ENCODE measurements around the gene IFRD2. TPM values are rescaled to one million over a fixed set of nuclear protein-coding genes. Genes with fewer than 3 reads are reported as not detected.
A peak's percentile ranks its signal among the peaks of the same experiment; 100 is the strongest.

Gene IFRD2
- total and polyA plus RNA-seq, 2 of the 13 experiments (the other 11 are each of a cell fraction or from before 2014, with no cell fraction given) = 32.8 to 96.1 TPM

DNA sequence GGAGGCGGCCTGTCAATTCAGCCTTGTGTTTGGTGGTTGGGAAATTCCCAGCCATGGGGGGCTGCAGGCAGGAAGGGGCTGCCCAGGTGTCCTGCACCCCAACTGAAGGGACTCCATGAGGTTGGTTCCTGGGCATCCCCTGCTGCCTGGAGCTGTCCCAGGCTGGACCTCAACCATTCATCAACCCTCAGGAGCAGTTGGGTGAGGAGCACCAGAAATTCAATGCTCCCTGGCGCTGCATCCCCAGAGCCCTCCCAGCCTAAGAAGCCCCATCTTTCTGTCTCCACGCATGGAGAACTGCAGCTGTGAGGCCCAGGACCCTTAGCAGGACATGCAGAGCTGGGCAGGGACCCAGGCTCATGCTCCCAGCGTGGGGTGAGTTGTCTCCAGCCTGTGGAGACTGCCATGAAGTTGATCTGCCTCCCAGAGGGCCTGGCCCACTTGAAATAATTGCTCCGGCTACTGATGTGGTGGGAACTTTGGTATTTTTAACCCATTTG lies 31.2 kb downstream of the IFRD2 start (continued):
- no peak; the same call in 1 of the 2 replicates for TF ChIP-seq ZNF790 (CRISPR knock-in tag; IDR thresholded peaks at IDR 0.05; ENCODE audit: borderline replicate concordance)
- TF ChIP-seq ZNF263 (CRISPR knock-in tag; IDR thresholded peaks at IDR 0.05) = peak; percentile 64; the same call in 1 of the 2 replicates
- TF ChIP-seq TMF1 (CRISPR knock-in tag; IDR thresholded peaks at IDR 0.05; ENCODE audit: low read depth) = no peak
- TF ChIP-seq SMAD1 (CRISPR knock-in tag; IDR thresholded peaks at IDR 0.05; ENCODE audit: borderline replicate concordance, low read depth) = no peak
- TF ChIP-seq, protein P1, sequence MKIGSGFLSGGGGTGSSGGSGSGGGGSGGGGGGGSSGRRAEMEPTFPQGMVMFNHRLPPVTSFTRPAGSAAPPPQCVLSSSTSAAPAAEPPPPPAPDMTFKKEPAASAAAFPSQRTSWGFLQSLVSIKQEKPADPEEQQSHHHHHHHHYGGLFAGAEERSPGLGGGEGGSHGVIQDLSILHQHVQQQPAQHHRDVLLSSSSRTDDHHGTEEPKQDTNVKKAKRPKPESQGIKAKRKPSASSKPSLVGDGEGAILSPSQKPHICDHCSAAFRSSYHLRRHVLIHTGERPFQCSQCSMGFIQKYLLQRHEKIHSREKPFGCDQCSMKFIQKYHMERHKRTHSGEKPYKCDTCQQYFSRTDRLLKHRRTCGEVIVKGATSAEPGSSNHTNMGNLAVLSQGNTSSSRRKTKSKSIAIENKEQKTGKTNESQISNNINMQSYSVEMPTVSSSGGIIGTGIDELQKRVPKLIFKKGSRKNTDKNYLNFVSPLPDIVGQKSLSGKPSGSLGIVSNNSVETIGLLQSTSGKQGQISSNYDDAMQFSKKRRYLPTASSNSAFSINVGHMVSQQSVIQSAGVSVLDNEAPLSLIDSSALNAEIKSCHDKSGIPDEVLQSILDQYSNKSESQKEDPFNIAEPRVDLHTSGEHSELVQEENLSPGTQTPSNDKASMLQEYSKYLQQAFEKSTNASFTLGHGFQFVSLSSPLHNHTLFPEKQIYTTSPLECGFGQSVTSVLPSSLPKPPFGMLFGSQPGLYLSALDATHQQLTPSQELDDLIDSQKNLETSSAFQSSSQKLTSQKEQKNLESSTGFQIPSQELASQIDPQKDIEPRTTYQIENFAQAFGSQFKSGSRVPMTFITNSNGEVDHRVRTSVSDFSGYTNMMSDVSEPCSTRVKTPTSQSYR (CRISPR knock-in tag; IDR thresholded peaks at IDR 0.05; ENCODE audit: borderline replicate concordance) = no peak
- no peak for TF ChIP-seq ZNF468 (CRISPR knock-in tag; IDR thresholded peaks at IDR 0.05)
- no peak for TF ChIP-seq NFYC (CRISPR knock-in tag; IDR thresholded peaks at IDR 0.05)
- TF ChIP-seq, protein P2, sequence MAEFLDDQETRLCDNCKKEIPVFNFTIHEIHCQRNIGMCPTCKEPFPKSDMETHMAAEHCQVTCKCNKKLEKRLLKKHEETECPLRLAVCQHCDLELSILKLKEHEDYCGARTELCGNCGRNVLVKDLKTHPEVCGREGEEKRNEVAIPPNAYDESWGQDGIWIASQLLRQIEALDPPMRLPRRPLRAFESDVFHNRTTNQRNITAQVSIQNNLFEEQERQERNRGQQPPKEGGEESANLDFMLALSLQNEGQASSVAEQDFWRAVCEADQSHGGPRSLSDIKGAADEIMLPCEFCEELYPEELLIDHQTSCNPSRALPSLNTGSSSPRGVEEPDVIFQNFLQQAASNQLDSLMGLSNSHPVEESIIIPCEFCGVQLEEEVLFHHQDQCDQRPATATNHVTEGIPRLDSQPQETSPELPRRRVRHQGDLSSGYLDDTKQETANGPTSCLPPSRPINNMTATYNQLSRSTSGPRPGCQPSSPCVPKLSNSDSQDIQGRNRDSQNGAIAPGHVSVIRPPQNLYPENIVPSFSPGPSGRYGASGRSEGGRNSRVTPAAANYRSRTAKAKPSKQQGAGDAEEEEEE (CRISPR knock-in tag; IDR thresholded peaks at IDR 0.05; ENCODE audit: borderline replicate concordance) = no peak
- no peak for TF ChIP-seq ZSCAN21 (CRISPR knock-in tag; IDR thresholded peaks at IDR 0.05; ENCODE audit: borderline replicate concordance)
- TF ChIP-seq MAFG (CRISPR knock-in tag; IDR thresholded peaks at IDR 0.05) = no peak
- TF ChIP-seq ZSCAN30 (CRISPR knock-in tag; IDR thresholded peaks at IDR 0.05) = no peak
- TF ChIP-seq IKZF4 (CRISPR knock-in tag; IDR thresholded peaks at IDR 0.05; ENCODE audit: borderline replicate concordance, low read depth, not compliant biosample characterization) = no peak
- TF ChIP-seq, protein P3, sequence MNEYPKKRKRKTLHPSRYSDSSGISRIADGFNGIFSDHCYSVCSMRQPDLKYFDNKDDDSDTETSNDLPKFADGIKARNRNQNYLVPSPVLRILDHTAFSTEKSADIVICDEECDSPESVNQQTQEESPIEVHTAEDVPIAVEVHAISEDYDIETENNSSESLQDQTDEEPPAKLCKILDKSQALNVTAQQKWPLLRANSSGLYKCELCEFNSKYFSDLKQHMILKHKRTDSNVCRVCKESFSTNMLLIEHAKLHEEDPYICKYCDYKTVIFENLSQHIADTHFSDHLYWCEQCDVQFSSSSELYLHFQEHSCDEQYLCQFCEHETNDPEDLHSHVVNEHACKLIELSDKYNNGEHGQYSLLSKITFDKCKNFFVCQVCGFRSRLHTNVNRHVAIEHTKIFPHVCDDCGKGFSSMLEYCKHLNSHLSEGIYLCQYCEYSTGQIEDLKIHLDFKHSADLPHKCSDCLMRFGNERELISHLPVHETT (CRISPR knock-in tag; conservative IDR thresholded peaks at IDR 0.05) = no peak
- no peak for TF ChIP-seq XBP1 (CRISPR knock-in tag; IDR thresholded peaks at IDR 0.05)
- TF ChIP-seq CCDC6 (CRISPR knock-in tag; IDR thresholded peaks at IDR 0.05) = no peak
- TF ChIP-seq FOXA1 (IDR thresholded peaks at IDR 0.05) = no peak
- TF ChIP-seq FOXA1 (CRISPR knock-in tag; IDR thresholded peaks at IDR 0.05) = 0 out of 2 replicates have a peak, but pooled peaks have one; percentile 7
- TF ChIP-seq, protein P4, sequence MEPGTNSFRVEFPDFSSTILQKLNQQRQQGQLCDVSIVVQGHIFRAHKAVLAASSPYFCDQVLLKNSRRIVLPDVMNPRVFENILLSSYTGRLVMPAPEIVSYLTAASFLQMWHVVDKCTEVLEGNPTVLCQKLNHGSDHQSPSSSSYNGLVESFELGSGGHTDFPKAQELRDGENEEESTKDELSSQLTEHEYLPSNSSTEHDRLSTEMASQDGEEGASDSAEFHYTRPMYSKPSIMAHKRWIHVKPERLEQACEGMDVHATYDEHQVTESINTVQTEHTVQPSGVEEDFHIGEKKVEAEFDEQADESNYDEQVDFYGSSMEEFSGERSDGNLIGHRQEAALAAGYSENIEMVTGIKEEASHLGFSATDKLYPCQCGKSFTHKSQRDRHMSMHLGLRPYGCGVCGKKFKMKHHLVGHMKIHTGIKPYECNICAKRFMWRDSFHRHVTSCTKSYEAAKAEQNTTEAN (CRISPR knock-in tag; conservative IDR thresholded peaks at IDR 0.05) = no peak
- TF ChIP-seq SMAD9 (CRISPR knock-in tag; IDR thresholded peaks at IDR 0.05) = no peak
- no peak for TF ChIP-seq ZFP36L1 (CRISPR knock-in tag; IDR thresholded peaks at IDR 0.05)
- TF ChIP-seq, protein P5, sequence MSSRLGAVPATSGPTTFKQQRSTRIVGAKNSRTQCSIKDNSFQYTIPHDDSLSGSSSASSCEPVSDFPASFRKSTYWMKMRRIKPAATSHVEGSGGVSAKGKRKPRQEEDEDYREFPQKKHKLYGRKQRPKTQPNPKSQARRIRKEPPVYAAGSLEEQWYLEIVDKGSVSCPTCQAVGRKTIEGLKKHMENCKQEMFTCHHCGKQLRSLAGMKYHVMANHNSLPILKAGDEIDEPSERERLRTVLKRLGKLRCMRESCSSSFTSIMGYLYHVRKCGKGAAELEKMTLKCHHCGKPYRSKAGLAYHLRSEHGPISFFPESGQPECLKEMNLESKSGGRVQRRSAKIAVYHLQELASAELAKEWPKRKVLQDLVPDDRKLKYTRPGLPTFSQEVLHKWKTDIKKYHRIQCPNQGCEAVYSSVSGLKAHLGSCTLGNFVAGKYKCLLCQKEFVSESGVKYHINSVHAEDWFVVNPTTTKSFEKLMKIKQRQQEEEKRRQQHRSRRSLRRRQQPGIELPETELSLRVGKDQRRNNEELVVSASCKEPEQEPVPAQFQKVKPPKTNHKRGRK (CRISPR knock-in tag; IDR thresholded peaks at IDR 0.05) = no peak
- TF ChIP-seq ZKSCAN8 (CRISPR knock-in tag; IDR thresholded peaks at IDR 0.05; ENCODE audit: borderline replicate concordance) = no peak
- no peak for TF ChIP-seq STAT5B (CRISPR knock-in tag; IDR thresholded peaks at IDR 0.05)

Measured in HepG2 (cell line).